Panc1 (cell line): ENCODE data around the gene KIAA1755.

Experiments
- CTCF ChIP-seq: fragments of 450-650 bp; IDR thresholded peaks from 2 replicates; pipeline ENCODE4 v1.5.1; 2017; ENCODE audit warnings: mild to moderate bottlenecking
- SIN3A ChIP-seq: IDR thresholded peaks from 2 replicates; pipeline ENCODE4 v1.6.1; 2012; ENCODE audit warnings: low read depth, mild to moderate bottlenecking, low read length, moderate library complexity, borderline replicate concordance; ENCODE audit not compliant: insufficient read depth

GRCh38 chr20:38262931-38263330 is 2.4 kb upstream of the KIAA1755 start:
- no peak for TF ChIP-seq CTCF
- no peak for TF ChIP-seq SIN3A
